IMR-90 (cell line): Measurements from ENCODE around the gene DBT. TPM values are rescaled to one million over a fixed set of nuclear protein-coding genes. Genes with fewer than 3 reads are reported as not detected.

Source experiments
- ATAC-seq: fragments of 200-7000 bp; cut with Tn5 transposase; 2 replicates; pipeline ENCODE4 v1.9.1; 2020; ENCODE audit warnings: low read depth, mild to moderate bottlenecking, moderate library complexity
- BruUV-seq: library from RNA; stranded (reverse); fragments of 400-500 nt; replicated peaks from 2 replicates; lab custom pipeline; 2021; lab: Mats Ljungman, UMichigan
- CTCF ChIA-PET: fragments of 300-600 bp; formaldehyde crosslinking; extraction: SDS; loops from one replicate; lab custom pipeline; 2021; ENCODE audit warnings: antibody characterized with exemption; lab: Yijun Ruan, JAX
- POLR2A ChIA-PET: fragments of 300-600 bp; sonication (Branson Sonifier 250); formaldehyde crosslinking; loops from one replicate; lab custom pipeline; 2022; ENCODE audit warnings: antibody characterized with exemption; ENCODE audit not compliant: unreplicated experiment; lab: Charles Lee
- DNase-seq: peaks from one replicate; pipeline ENCODE4 v3.0.0; 2013
- H2AFZ ChIP-seq: replicated peaks from 2 replicates; pipeline ENCODE3; 2013; ENCODE audit warnings: low read length, mild to moderate bottlenecking; ENCODE audit not compliant: poor library complexity
- H2AK5ac ChIP-seq: 2 replicates; pipeline ENCODE4 v1.6.1; 2013; ENCODE audit warnings: low read depth, low read length, inconsistent platforms
- H2AK9ac ChIP-seq: replicated peaks from 2 replicates; pipeline ENCODE3; 2013; ENCODE audit warnings: mild to moderate bottlenecking, low read depth, low read length, moderate library complexity; ENCODE audit not compliant: poor library complexity
- H2BK120ac ChIP-seq: 2 replicates; pipeline ENCODE4 v1.6.1; 2013; ENCODE audit warnings: low read depth, low read length, inconsistent platforms
- H2BK15ac ChIP-seq: 3 replicates; pipeline ENCODE4 v1.6.1; 2013; ENCODE audit warnings: low read depth, low read length, inconsistent platforms
- H2BK20ac ChIP-seq: 2 replicates; pipeline ENCODE4 v1.6.1; 2013; ENCODE audit warnings: low read depth, mild to moderate bottlenecking, inconsistent platforms, low read length, moderate library complexity
- H2BK5ac ChIP-seq: 2 replicates; pipeline ENCODE4 v1.6.1; 2013; ENCODE audit warnings: mild to moderate bottlenecking, low read depth, low read length, inconsistent platforms; ENCODE audit not compliant: poor library complexity, severe bottlenecking
- H3K14ac ChIP-seq: replicated peaks from 2 replicates; pipeline ENCODE4 v1.6.1; 2013; ENCODE audit warnings: low read depth, low read length, inconsistent platforms
- H3K18ac ChIP-seq: 2 replicates; pipeline ENCODE4 v1.6.1; 2013; ENCODE audit warnings: low read depth, low read length, control low read depth
- H3K23ac ChIP-seq: 2 replicates; pipeline ENCODE4 v1.6.1; 2013; ENCODE audit warnings: low read depth, low read length, inconsistent platforms
- H3K27ac ChIP-seq: 2 replicates; pipeline ENCODE4 v1.5.1; 2013; ENCODE audit warnings: mild to moderate bottlenecking, control low read depth, low read length; ENCODE audit not compliant: insufficient read depth
- H3K27me3 ChIP-seq: 2 replicates; pipeline ENCODE4 v1.6.1; 2013; ENCODE audit warnings: low read length; ENCODE audit not compliant: control insufficient read depth, insufficient read depth
- H3K36me3 ChIP-seq: 2 replicates; pipeline ENCODE4 v1.6.1; 2013; ENCODE audit warnings: low read length, mixed read lengths; ENCODE audit not compliant: control insufficient read depth, insufficient read depth
- H3K4ac ChIP-seq: 2 replicates; pipeline ENCODE4 v1.6.1; 2013; ENCODE audit warnings: low read depth, low read length, inconsistent platforms
- H3K4me1 ChIP-seq: 2 replicates; pipeline ENCODE4 v1.6.1; 2013; ENCODE audit warnings: low read length, mixed read lengths; ENCODE audit not compliant: control insufficient read depth, insufficient read depth
- H3K4me2 ChIP-seq: 2 replicates; pipeline ENCODE4 v1.6.1; 2013; ENCODE audit warnings: low read depth, mild to moderate bottlenecking, control low read depth, low read length, moderate library complexity
- H3K4me3 ChIP-seq: 2 replicates; pipeline ENCODE4 v1.5.1; 2013; ENCODE audit warnings: low read depth, mild to moderate bottlenecking, control low read depth, low read length, moderate library complexity; ENCODE audit not compliant: insufficient read depth
- H3K56ac ChIP-seq: 2 replicates; pipeline ENCODE4 v1.6.1; 2013; ENCODE audit warnings: low read length, inconsistent platforms; ENCODE audit not compliant: insufficient read depth; ENCODE audit errors: extremely low read depth
- H3K79me1 ChIP-seq, 2 experiments: 2 replicates each; pipeline ENCODE4 v1.6.1; 2013; ENCODE audit warnings: low read length in 2 of 2, inconsistent platforms in 1 of 2, low read depth in 1 of 2
- H3K9ac ChIP-seq: 2 replicates; pipeline ENCODE4 v1.6.1; 2013; ENCODE audit warnings: low read depth, low read length, control low read depth
- H3K9me1 ChIP-seq: 2 replicates; pipeline ENCODE4 v1.6.1; 2013; ENCODE audit warnings: low read length, inconsistent platforms; ENCODE audit not compliant: insufficient read depth
- H3K9me3 ChIP-seq: 2 replicates; pipeline ENCODE4 v1.6.1; 2013; ENCODE audit warnings: low read length; ENCODE audit not compliant: control insufficient read depth, insufficient read depth
- H4K20me1 ChIP-seq: 2 replicates; pipeline ENCODE4 v1.6.1; 2013; ENCODE audit warnings: low read length, inconsistent platforms; ENCODE audit not compliant: insufficient read depth
- H4K5ac ChIP-seq: 2 replicates; pipeline ENCODE4 v1.6.1; 2013; ENCODE audit warnings: mild to moderate bottlenecking, low read depth, low read length, control low read depth
- H4K8ac ChIP-seq, 2 experiments: 2 replicates each; pipeline ENCODE4 v1.6.1; 2013; ENCODE audit warnings: low read depth in 2 of 2, low read length in 2 of 2, control low read depth in 1 of 2, inconsistent platforms in 1 of 2
- H4K91ac ChIP-seq: 2 replicates; pipeline ENCODE4 v1.6.1; 2013; ENCODE audit warnings: low read depth, low read length, inconsistent platforms; ENCODE audit not compliant: insufficient read depth
- WGBS, 2 experiments: methylation state at CpG; one replicate each; pipeline versions ENCODE4 v1.1.5 to v1.1.7; 2013; ENCODE audit warnings: missing lambda C conversion rate in 2 of 2; ENCODE audit not compliant: insufficient read length in 1 of 2; ENCODE audit errors: extremely low coverage in 2 of 2; 5-methylcytosine and 5-hydroxymethylcytosine counted together
- dilution Hi-C: fragments of 300-500 bp; cut with HindIII; formaldehyde crosslinking; loops from one replicate; pipeline ENCODE4 v1.14.3; 2018; ENCODE audit warnings: low sequenced_read_pairs; ENCODE audit not compliant: unreplicated experiment
- in situ Hi-C: fragments of 300-500 bp; cut with MboI; formaldehyde crosslinking; loops from 3 replicates; pipeline ENCODE4 v1.14.3; 2019; ENCODE audit warnings: low sequenced_read_pairs, inconsistent platforms, mixed read lengths
- intact Hi-C: fragments of 100-400 bp; cut with micrococcal nuclease; formaldehyde crosslinking; loops from 2 replicates; pipeline ENCODE4 v1.10.0; 2022
- polyA plus RNA-seq, 3 experiments: library from polyadenylated mRNA; depleted of rRNA; stranded (reverse); fragments of >200 nt; gene quantifications; 2 replicates each; pipeline ENCODE4 v1.2.3, GENCODE V29; 2012; ENCODE audit warnings: low replicate concordance in 1 of 3
- total RNA-seq: library from RNA; depleted of rRNA; stranded (reverse); fragments of >200 nt; gene quantifications from 2 replicates; pipeline ENCODE4 v1.2.3, GENCODE V29; 2012
- TF ChIP-seq, protein P1 (sequence below): fragments of 150-350 bp; IDR thresholded peaks from 2 replicates; pipeline ENCODE4 v1.6.1; 2017; ENCODE audit warnings: mild to moderate bottlenecking, antibody characterized with exemption, low read length, low read depth

DBT gene
- total and polyA plus RNA-seq, 2 of the 4 experiments (the other 2 are of a cell fraction), result 3.4 to 3.8 TPM

DNA sequence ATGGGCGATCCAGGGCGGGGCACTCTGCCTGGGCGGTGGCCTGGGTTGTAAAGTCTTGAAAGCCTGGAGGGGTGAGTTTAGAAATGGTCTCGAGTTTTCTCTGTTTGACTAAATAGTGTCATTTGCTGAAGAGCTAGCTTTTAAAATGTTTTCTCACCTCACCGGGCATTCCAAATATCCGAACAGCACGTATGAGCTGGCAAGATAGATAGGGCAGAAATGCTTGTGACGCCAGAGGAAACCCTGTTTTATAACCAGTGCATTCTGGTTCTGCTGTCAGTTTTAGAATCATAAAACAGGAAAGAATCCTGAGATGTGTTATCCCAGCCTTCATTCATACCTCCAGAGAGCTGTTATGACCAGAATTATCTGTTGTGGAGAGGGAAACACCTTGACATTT lies 17.1 kb upstream of the DBT start:
- intact Hi-C loops (loop anchor here (2.0 to 5.0 kb wide), 3 partner anchors 86 to 458 kb away; partner anchors contain the start of gene CDC14A), in situ Hi-C loops (loop anchor here (25.0 kb wide), 2 partner anchors 454 to 621 kb away; partner anchors contain the start of genes EXTL2 and SLC30A7), dilution Hi-C loops (no loop called here)
- CTCF ChIA-PET, result interaction anchor here (1.1 kb wide), 1 partner anchor 16 kb away, joined by 4 read pairs; no protein-coding TSS in a partner anchor
- Histone ChIP-seq H4K91ac (peak overlapping the region; percentile 35; the same call in 1 of the 2 replicates), H4K8ac (peak overlapping the region; percentile 56 to 80; a peak in 2 of 4 replicates), H2BK20ac (no peak overlapping the region), H3K4me1 (peaks cover 2% of the 10 kb centered on the region; the same call in 1 of the 2 replicates), H3K9me1 (no peaks in the 10 kb centered on the region), H2BK15ac (no peak overlapping the region), H3K27ac (peak overlapping the region; percentile 78), H2BK5ac (no peak overlapping the region), H3K79me1 (peaks cover 14 to 38% of the 10 kb centered on the region in 2 experiments), H3K56ac (peak overlapping the region; percentile 52; the same call in 1 of the 2 replicates), H3K36me3 (peaks cover 23% of the 10 kb centered on the region), H2BK120ac (no peak overlapping the region), H3K27me3 (no peaks in the 10 kb centered on the region), H3K4me3 (peak overlapping the region; percentile 66), H3K4ac (peak overlapping the region; percentile 74), H2AFZ (peak overlapping the region; percentile 93), H3K9ac (peak overlapping the region; percentile 86), H4K5ac (peak overlapping the region; percentile 46; the same call in 1 of the 2 replicates), H4K20me1 (peaks cover 3% of the 10 kb centered on the region; the same call in 1 of the 2 replicates), H3K14ac (peak overlapping the region; percentile 78), H2AK9ac (peak overlapping the region; percentile 83), H2AK5ac (0 out of 2 replicates have a peak overlapping the region, but pooled peaks have one; percentile 7), H3K23ac (peak overlapping the region; percentile 34), H3K18ac (peak overlapping the region; percentile 9; the same call in 1 of the 2 replicates), H3K9me3 (no peaks in the 10 kb centered on the region), H3K4me2 (peak overlapping the region; percentile 99)
- ATAC-seq (peak; percentile 3; the same call in 1 of the 2 replicates), DNase-seq (peak; percentile 19)
- no CpG with 5 or more reads among the region's 8 CpGs for WGBS, 2 experiments
- POLR2A ChIA-PET, result interaction anchor here (0.5 kb wide), 1 partner anchor 20 kb away, joined by 3 read pairs; no protein-coding TSS in a partner anchor
- TSS peak; percentile 53 for BruUV-seq
- TF ChIP-seq, protein P1, sequence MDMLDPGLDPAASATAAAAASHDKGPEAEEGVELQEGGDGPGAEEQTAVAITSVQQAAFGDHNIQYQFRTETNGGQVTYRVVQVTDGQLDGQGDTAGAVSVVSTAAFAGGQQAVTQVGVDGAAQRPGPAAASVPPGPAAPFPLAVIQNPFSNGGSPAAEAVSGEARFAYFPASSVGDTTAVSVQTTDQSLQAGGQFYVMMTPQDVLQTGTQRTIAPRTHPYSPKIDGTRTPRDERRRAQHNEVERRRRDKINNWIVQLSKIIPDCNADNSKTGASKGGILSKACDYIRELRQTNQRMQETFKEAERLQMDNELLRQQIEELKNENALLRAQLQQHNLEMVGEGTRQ, result no peak
